Measurements from ENCODE around the gene TTBK2.

GRCh38 chr15:42719043-42719442 is 201.5 kb downstream of the TTBK2 start:
- TF ChIP-seq CTCF (tag by site-specific recombination; IDR thresholded peaks at IDR 0.05) (no peak), SALL2 (tag by site-specific recombination; IDR thresholded peaks at IDR 0.05; ENCODE audit: borderline replicate concordance) (no peak), ZNF423 (tag by site-specific recombination; IDR thresholded peaks at IDR 0.05) (no peak), ZNF416 (tag by site-specific recombination; IDR thresholded peaks at IDR 0.05) (no peak), PRDM1 (tag by site-specific recombination; IDR thresholded peaks at IDR 0.05) (no peak), ZNF629 (tag by site-specific recombination; IDR thresholded peaks at IDR 0.05) (no peak), HOXA7 (CRISPR knock-in tag; IDR thresholded peaks at IDR 0.05; ENCODE audit: borderline replicate concordance) (no peak), ZNF777 (tag by site-specific recombination; IDR thresholded peaks at IDR 0.05; ENCODE audit: borderline replicate concordance) (no peak), KLF9 (tag by site-specific recombination; IDR thresholded peaks at IDR 0.05; ENCODE audit: low read depth) (no peak), ZNF449 (tag by site-specific recombination; IDR thresholded peaks at IDR 0.05) (no peak)

Measured in HEK293 (cell line).